Measurements from ENCODE around the gene WDFY2. TPM values are rescaled to one million over a fixed set of nuclear protein-coding genes. Genes with fewer than 3 reads are reported as not detected.

Gene WDFY2
- total and polyA plus RNA-seq, 2 of the 13 experiments (the other 11 are each of a cell fraction or from before 2014, with no cell fraction given), result 22.6 to 27.0 TPM

- Histone ChIP-seq H4K20me1 (ENCODE audit: insufficient read depth, low read length) (no peaks in the 10 kb centered on the region), H3K27me3 (ENCODE audit: control insufficient read depth in 1 of 2, insufficient read depth in 2 of 2, low read length in 2 of 2) (no peaks in the 10 kb centered on the region), H3K79me2 (ENCODE audit: insufficient read depth, low read length) (no peaks in the 10 kb centered on the region), H3K4me3 (replicated peaks in 1 of 3; ENCODE audit: insufficient read depth in 1 of 3, low read depth in 2 of 3, low read length in 3 of 3) (no peak overlapping the region), H3K9me3 (ENCODE audit: low read length) (no peaks in the 10 kb centered on the region), H3K36me3 (replicated peaks in 1 of 2; ENCODE audit: control insufficient read depth in 1 of 2, insufficient read depth in 2 of 2, low read length in 2 of 2) (no peaks in the 10 kb centered on the region), H2AFZ (ENCODE audit: low read length) (no peak overlapping the region), H3K4me1 (ENCODE audit: insufficient read depth, low read length) (0 out of 2 replicates have a peak, but pooled peaks cover 11% of the 10 kb centered on the region), H3K4me2 (ENCODE audit: low read depth, low read length) (peak overlapping the region; percentile 39; the same call in 1 of the 2 replicates), H3K9ac (ENCODE audit: insufficient read depth, low read depth, low read length) (no peak overlapping the region), H3K27ac (ENCODE audit: extremely low read length, insufficient read depth, low read length) (no peak overlapping the region)
- DNase-seq (ENCODE audit: low spot score) (no peak), ATAC-seq (peak; percentile 66), FAIRE-seq (no peak)
- 11% methylated on average over 10 of the region's 10 CpGs for WGBS (ENCODE audit: low lambda C conversion rate)
- intact Hi-C loops (cut with micrococcal nuclease; ENCODE audit: unreplicated experiment) (no loop called here), in situ Hi-C loops (cut with HindIII; ENCODE audit: extremely low pct_ligation_motif_present, low pct_unique_long_range_greater_than_20kb) (no loop called here)
- POLR2A ChIA-PET, result no interaction called here
- CTCF ChIA-PET (ENCODE audit: low intra/inter-chr PET ratio, low total read pairs), result no interaction called here
- BruUV-seq (replicated peaks), result no TSS peak
- TF ChIP-seq TEF (CRISPR knock-in tag; IDR thresholded peaks at IDR 0.05) (peak; percentile 74; the same call in 1 of the 2 replicates), THAP11 (CRISPR knock-in tag; IDR thresholded peaks at IDR 0.05) (no peak), ZNF205 (CRISPR knock-in tag; IDR thresholded peaks at IDR 0.05) (no peak), ZNF501 (CRISPR knock-in tag; IDR thresholded peaks at IDR 0.05) (no peak), SIX1 (CRISPR knock-in tag; IDR thresholded peaks at IDR 0.05; ENCODE audit: borderline replicate concordance) (no peak), ZNF160 (CRISPR knock-in tag; IDR thresholded peaks at IDR 0.05) (no peak), ZNF557 (CRISPR knock-in tag; IDR thresholded peaks at IDR 0.05) (no peak), ZNF33A (CRISPR knock-in tag; IDR thresholded peaks at IDR 0.05; ENCODE audit: borderline replicate concordance) (no peak), PITX1 (CRISPR knock-in tag; IDR thresholded peaks at IDR 0.05) (no peak), ELF4 (CRISPR knock-in tag; IDR thresholded peaks at IDR 0.05; ENCODE audit: borderline replicate concordance) (no peak), CEBPB (IDR thresholded peaks at IDR 0.05; ENCODE audit: borderline replicate concordance, low read depth, low read length) (peak; percentile 74), ZNF503 (CRISPR knock-in tag; IDR thresholded peaks at IDR 0.05) (no peak), ZNF772 (CRISPR knock-in tag; IDR thresholded peaks at IDR 0.05) (no peak), MAF1 (CRISPR knock-in tag; IDR thresholded peaks at IDR 0.05; ENCODE audit: borderline replicate concordance) (no peak), ZNF441 (CRISPR knock-in tag; IDR thresholded peaks at IDR 0.05; ENCODE audit: borderline replicate concordance) (no peak), CEBPG (CRISPR knock-in tag; IDR thresholded peaks at IDR 0.05) (peak; percentile 73), ZNF646 (CRISPR knock-in tag; IDR thresholded peaks at IDR 0.05) (no peak)
Measured at GRCh38 chr13:51557875-51558612, 26.2 kb upstream of the WDFY2 start.

All from HepG2 (cell line).